Heart left ventricle (tissue), 13 donors: ENCODE measurements around the gene GPR107.

Experiments
- CTCF ChIP-seq, 12 donors: fragments of 200-600 bp; sonication (generic) in 4 of 12; IDR thresholded peaks; one replicate each; pipeline versions ENCODE4 v1.5.0 to v1.8.0; 2018 to 2022; ENCODE audit warnings: antibody characterized with exemption in 12 of 12, mild to moderate bottlenecking in 5 of 12
- POLR2A ChIP-seq, 2 donors: fragments of 450-650 bp; IDR thresholded peaks; one replicate each; pipeline ENCODE4 v1.6.1; 2017; ENCODE audit warnings: antibody characterized with exemption in 2 of 2, mild to moderate bottlenecking in 2 of 2, moderate library complexity in 2 of 2
- donor health status: ischemic (EF 13 %, LVEDD 7.1; RV severe dilation, severe dysfunction).
- donor health status: DM: no; HTN: yes; CAD: no.
- donor health status: DM: no; HTN: no; CAD: no.
- donor health status: ischemic (EF 25% LVEDD 6.9; RV normal size, moderate dysfunction).
- donor health status: ischemic (EF 25% LVEDD 5.7; RV mildly dilated, moderate dysfunction).
- donor health status: ischemic (EF 35%, LVEDD 5.7; RV mildly dilated, moderate dysfunction).
- donor health status: nonischemic (EF 11% LVEDD 7.7; RV severe dilation, severe dysfunction).
- donor health status: DM: yes; HTN: yes; CAD: no.
- donor health status: PGD.
- donor health status: ischemic (EF 29% LVEDD 5.4; RV normal size, mild dysfunction).
- donor health status: nonischemic (EF 23%, LVEDD 6.1; RV moderate dilation, normal function).

GRCh38 chr9:130139251-130139650 lies 85.5 kb downstream of the GPR107 start:
- TF ChIP-seq CTCF (IDR thresholded peaks at IDR 0.05) (no peak), POLR2A (IDR thresholded peaks at IDR 0.05) (no peak)
